Central memory CD8-positive, alpha-beta T cell (primary cell): ENCODE data around the gene CGNL1.

Experiments
- ATAC-seq: fragments of 150-1000 bp; cut with Tn5 transposase; replicated peaks from 2 replicates; pipeline ENCODE4 v1.10.0; 2022; ENCODE audit warnings: mild to moderate bottlenecking, moderate FRiP score, moderate number of reproducible peaks; ENCODE audit not compliant: poor library complexity, severe bottlenecking; ENCODE audit errors: extremely low read depth
- DNase-seq, 2 donors: peaks; one replicate each; pipeline ENCODE4 v3.0.0; 2021; ENCODE audit warnings: low spot score in 2 of 2
- H3K27ac Mint-ChIP-seq: one replicate; pipeline ENCODE4 v1.8.0; 2022; ENCODE audit warnings: low read depth, mild to moderate bottlenecking, moderate library complexity, mixed read lengths
- H3K27me3 Mint-ChIP-seq: one replicate; pipeline ENCODE4 v1.8.0; 2022; ENCODE audit warnings: mixed read lengths
- H3K36me3 Mint-ChIP-seq: one replicate; pipeline ENCODE4 v1.8.0; 2022; ENCODE audit warnings: mild to moderate bottlenecking, moderate library complexity, mixed read lengths; ENCODE audit not compliant: insufficient read depth
- H3K4me1 Mint-ChIP-seq: one replicate; pipeline ENCODE4 v1.8.0; 2022; ENCODE audit warnings: mixed read lengths
- H3K4me3 Mint-ChIP-seq: one replicate; pipeline ENCODE4 v1.8.0; 2022; ENCODE audit warnings: mild to moderate bottlenecking, moderate library complexity, mixed read lengths
- H3K9me3 Mint-ChIP-seq: one replicate; pipeline ENCODE4 v1.8.0; 2022; ENCODE audit warnings: mixed read lengths

The CGNL1 gene

GRCh38 chr15:57339321-57339720 is 37.0 kb upstream of the CGNL1 start:
- no peak for ATAC-seq
- Mint-ChIP-seq H3K9me3 (no peaks in the 10 kb centered on the region), H3K4me1 (peaks cover under 1% of the 10 kb centered on the region), H3K36me3 (no peaks in the 10 kb centered on the region), H3K27me3 (peaks cover 71% of the 10 kb centered on the region), H3K4me3 (no peak overlapping the region), H3K27ac (no peak overlapping the region)
- DNase-seq: no peak

DNA sequence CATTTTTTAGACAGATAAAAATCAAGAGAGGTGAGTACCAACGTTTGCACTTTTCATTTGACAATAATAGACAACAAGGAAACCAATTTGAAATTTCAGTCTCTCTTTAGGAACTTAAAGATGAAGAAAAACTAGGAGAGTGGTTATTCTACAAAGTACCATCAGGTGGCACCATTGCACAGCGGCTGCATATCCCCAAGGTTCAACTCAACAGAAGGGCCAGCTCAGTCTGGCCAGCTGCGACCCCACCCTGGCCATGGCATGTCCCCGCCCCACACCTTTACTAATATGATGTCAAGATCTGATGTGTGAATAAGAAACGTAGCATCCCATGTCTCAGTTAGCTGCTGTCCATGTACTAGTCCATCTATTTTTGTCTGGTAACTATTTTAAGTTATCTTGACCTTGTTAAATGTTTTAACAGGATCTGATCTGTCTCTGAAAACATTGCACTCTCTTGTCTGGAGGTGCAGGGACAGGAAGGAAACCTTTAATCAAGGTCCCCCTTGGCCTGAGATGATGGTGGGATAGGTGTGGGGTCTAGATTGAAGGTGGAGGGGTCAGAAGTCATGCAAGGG is 35.5 kb upstream of the CGNL1 start:
- no peaks in the 10 kb centered on the region for H3K9me3 Mint-ChIP-seq
- ATAC-seq: no peak
- no peak overlapping the region for H3K4me3 Mint-ChIP-seq
- DNase-seq: no peak
- no peaks in the 10 kb centered on the region for H3K36me3 Mint-ChIP-seq
- no peaks in the 10 kb centered on the region for H3K4me1 Mint-ChIP-seq
- no peak overlapping the region for H3K27ac Mint-ChIP-seq
- peaks cover 58% of the 10 kb centered on the region for H3K27me3 Mint-ChIP-seq

GRCh38 chr15:57343048-57343447 is 33.3 kb upstream of the CGNL1 start:
- peaks cover 39% of the 10 kb centered on the region for H3K27me3 Mint-ChIP-seq
- no peaks in the 10 kb centered on the region for H3K9me3 Mint-ChIP-seq
- no peak overlapping the region for H3K4me3 Mint-ChIP-seq
- no peaks in the 10 kb centered on the region for H3K36me3 Mint-ChIP-seq
- no peak for DNase-seq
- H3K4me1 Mint-ChIP-seq: no peaks in the 10 kb centered on the region
- no peak overlapping the region for H3K27ac Mint-ChIP-seq
- ATAC-seq: no peak

DNA sequence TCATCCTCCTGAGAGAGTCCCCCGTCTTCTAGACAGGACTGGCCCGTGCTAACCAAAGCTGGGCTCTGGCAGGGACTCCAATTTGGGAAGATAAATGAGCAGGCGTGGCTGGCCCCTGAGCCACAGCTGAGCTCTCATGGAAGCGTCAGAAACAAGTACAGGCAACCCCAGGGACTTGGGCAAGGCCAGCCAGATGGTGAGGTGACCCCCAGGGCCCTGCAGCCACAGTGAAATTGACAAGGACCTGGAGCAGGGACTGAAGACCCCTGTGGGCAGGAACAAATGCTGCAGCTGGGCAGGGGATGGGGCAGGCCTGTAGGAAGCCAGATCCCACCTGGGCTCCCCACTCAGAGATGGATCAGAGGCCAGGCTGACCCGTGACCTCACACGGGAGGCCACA is 32.8 kb upstream of the CGNL1 start:
- DNase-seq: no peak
- ATAC-seq: no peak
- no peak overlapping the region for H3K4me3 Mint-ChIP-seq
- no peak overlapping the region for H3K27ac Mint-ChIP-seq
- H3K4me1 Mint-ChIP-seq: no peaks in the 10 kb centered on the region
- H3K27me3 Mint-ChIP-seq: peaks cover 35% of the 10 kb centered on the region
- H3K36me3 Mint-ChIP-seq: no peaks in the 10 kb centered on the region
- H3K9me3 Mint-ChIP-seq: no peaks in the 10 kb centered on the region

DNA sequence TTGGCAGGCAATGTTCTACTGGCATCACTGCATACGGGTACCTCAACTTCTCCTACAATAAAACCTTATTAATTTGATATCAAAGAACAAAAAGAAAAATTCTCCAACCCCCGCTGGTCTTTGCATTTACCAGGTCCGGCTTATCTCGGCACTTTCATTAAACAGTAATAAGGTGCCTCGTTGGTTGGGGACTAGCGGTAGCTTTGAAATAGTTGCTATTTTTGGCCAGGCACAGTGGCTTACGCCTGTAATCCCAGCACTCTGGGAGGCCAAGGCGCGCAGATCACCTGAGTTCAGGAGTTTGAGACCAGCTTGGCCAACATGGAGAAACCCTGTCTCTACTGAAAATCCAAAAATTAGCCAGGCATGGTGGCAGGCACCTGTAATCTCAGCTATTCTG is 32.0 kb upstream of the CGNL1 start:
- Mint-ChIP-seq H3K27me3 (peaks cover 27% of the 10 kb centered on the region), H3K4me1 (no peaks in the 10 kb centered on the region), H3K36me3 (no peaks in the 10 kb centered on the region), H3K27ac (no peak overlapping the region), H3K4me3 (no peak overlapping the region), H3K9me3 (no peaks in the 10 kb centered on the region)
- no peak for ATAC-seq
- DNase-seq: no peak

GRCh38 chr15:57345584-57345983 is 30.7 kb upstream of the CGNL1 start:
- Mint-ChIP-seq H3K4me1 (no peaks in the 10 kb centered on the region), H3K27ac (no peak overlapping the region), H3K4me3 (no peak overlapping the region), H3K27me3 (peaks cover 18% of the 10 kb centered on the region), H3K36me3 (no peaks in the 10 kb centered on the region), H3K9me3 (no peaks in the 10 kb centered on the region)
- DNase-seq (no peak), ATAC-seq (no peak)

- ATAC-seq (no peak), DNase-seq (no peak)
- peaks cover 20% of the 10 kb centered on the region for H3K27me3 Mint-ChIP-seq
- no peak overlapping the region for H3K4me3 Mint-ChIP-seq
- no peaks in the 10 kb centered on the region for H3K36me3 Mint-ChIP-seq
- H3K9me3 Mint-ChIP-seq: no peaks in the 10 kb centered on the region
- no peaks in the 10 kb centered on the region for H3K4me1 Mint-ChIP-seq
- H3K27ac Mint-ChIP-seq: no peak overlapping the region
Measured at GRCh38 chr15:57348081-57348480, 28.2 kb upstream of the CGNL1 start.

- no peak for DNase-seq
- no peak overlapping the region for H3K4me3 Mint-ChIP-seq
- H3K27me3 Mint-ChIP-seq: peaks cover 55% of the 10 kb centered on the region
- no peaks in the 10 kb centered on the region for H3K9me3 Mint-ChIP-seq
- H3K4me1 Mint-ChIP-seq: no peaks in the 10 kb centered on the region
- no peak overlapping the region for H3K27ac Mint-ChIP-seq
- ATAC-seq: no peak
- H3K36me3 Mint-ChIP-seq: no peaks in the 10 kb centered on the region
Measured at GRCh38 chr15:57352535-57353316, 23.6 kb upstream of the CGNL1 start.

DNA sequence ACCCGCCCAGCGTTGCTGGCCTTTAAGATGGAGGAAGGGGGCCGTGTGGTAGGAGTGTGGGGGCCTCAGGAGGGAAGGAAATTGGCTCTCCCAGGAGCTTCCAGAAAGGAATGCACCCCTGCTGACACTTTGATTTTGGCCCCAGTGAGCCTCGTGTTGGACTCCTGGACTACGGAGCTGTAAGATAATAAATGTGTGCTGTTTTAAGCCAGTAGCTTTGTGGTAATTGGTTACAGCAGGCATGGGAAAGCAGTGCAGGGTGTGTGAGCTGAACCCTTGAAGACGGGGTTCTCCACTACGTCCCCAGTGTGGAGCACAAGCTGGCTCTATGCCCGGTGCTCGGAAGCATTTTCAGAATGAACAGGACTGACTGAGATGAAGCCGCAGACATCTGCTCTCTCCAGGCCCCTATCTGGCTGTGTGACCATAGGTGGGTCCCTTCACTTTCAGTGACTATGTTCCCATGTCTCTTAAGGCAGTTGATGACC is 22.9 kb upstream of the CGNL1 start:
- Mint-ChIP-seq H3K27me3 (peaks cover 55% of the 10 kb centered on the region), H3K4me1 (no peaks in the 10 kb centered on the region), H3K36me3 (no peaks in the 10 kb centered on the region), H3K4me3 (no peak overlapping the region), H3K27ac (no peak overlapping the region), H3K9me3 (no peaks in the 10 kb centered on the region)
- ATAC-seq (no peak), DNase-seq (no peak)

- Mint-ChIP-seq H3K4me3 (no peak overlapping the region), H3K9me3 (no peaks in the 10 kb centered on the region), H3K36me3 (no peaks in the 10 kb centered on the region), H3K4me1 (no peaks in the 10 kb centered on the region), H3K27ac (no peak overlapping the region), H3K27me3 (peaks cover 55% of the 10 kb centered on the region)
- no peak for ATAC-seq
- no peak for DNase-seq
Measured at GRCh38 chr15:57354436-57355123, 21.7 kb upstream of the CGNL1 start.

DNA sequence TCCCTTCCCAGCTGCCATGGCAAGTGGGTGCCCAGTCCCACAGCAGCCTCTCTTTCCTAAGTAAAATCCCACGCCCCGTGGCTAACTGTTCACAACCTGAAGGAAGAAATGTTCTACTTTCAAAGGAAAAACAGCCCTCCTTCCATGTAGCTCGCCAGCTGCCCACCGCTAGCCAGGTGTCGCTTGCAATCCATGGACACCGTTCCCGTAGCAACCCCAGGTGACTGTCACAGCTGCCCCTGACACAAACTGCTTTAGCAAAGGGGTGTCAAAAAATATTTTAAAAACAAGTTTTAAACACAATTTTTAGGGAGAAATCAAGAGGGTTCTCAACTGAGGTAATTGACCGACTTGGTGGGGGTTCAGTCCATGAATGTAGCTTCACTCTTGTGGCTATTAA is 21.0 kb upstream of the CGNL1 start:
- H3K4me3 Mint-ChIP-seq: no peak overlapping the region
- no peaks in the 10 kb centered on the region for H3K4me1 Mint-ChIP-seq
- ATAC-seq: no peak

DNA sequence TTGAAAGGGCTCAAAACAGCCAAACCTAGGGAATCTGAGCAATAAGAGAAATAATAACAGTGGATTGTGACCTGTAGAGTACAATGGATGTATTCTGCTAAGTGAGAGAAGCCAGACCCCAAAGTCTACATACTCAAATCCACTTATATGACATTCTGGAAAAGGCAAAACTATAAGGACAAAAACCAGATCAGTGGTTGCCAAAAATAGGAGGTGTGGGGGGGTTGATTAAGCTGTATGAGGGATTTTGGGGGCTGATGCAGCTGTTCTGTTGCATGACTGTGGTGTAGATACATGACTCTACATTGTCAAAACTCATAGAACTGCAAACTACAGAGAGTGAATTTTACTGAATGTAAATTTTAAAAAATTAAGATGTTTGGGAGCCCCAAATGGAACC is 20.1 kb upstream of the CGNL1 start:
- Mint-ChIP-seq H3K9me3 (no peaks in the 10 kb centered on the region), H3K4me3 (no peak overlapping the region), H3K27me3 (peaks cover 55% of the 10 kb centered on the region), H3K4me1 (no peaks in the 10 kb centered on the region), H3K27ac (no peak overlapping the region), H3K36me3 (no peaks in the 10 kb centered on the region)
- ATAC-seq (no peak), DNase-seq (no peak)

More for the DNA sequence above, 21.0 kb upstream of the CGNL1 start:
- Mint-ChIP-seq H3K27ac (no peak overlapping the region), H3K27me3 (peaks cover 55% of the 10 kb centered on the region), H3K36me3 (no peaks in the 10 kb centered on the region), H3K9me3 (no peaks in the 10 kb centered on the region)
- DNase-seq: no peak

GRCh38 chr15:57356636-57357035 is 19.7 kb upstream of the CGNL1 start:
- Mint-ChIP-seq H3K27ac (no peak overlapping the region), H3K27me3 (peaks cover 54% of the 10 kb centered on the region), H3K4me1 (no peaks in the 10 kb centered on the region), H3K9me3 (no peaks in the 10 kb centered on the region), H3K36me3 (no peaks in the 10 kb centered on the region), H3K4me3 (no peak overlapping the region)
- DNase-seq (no peak), ATAC-seq (no peak)
